K562 (cell line): ENCODE results near the gene CPED1. TPM values are rescaled to one million over a fixed set of nuclear protein-coding genes. Genes with fewer than 3 reads are reported as not detected.

Experiments
- HBP1 ChIP-seq: fragments of 450-650 bp; formaldehyde crosslinking; IDR thresholded peaks from 2 replicates; pipeline ENCODE4 v1.4.0; 2022; ENCODE audit warnings: missing genetic modification characterization
- HDAC3 ChIP-seq: fragments of 450-650 bp; IDR thresholded peaks from 2 replicates; pipeline ENCODE4 v1.6.1; 2018; ENCODE audit warnings: borderline replicate concordance, mild to moderate bottlenecking, moderate library complexity; ENCODE audit not compliant: partially characterized antibody
- IRF9 ChIP-seq: fragments of 450-650 bp; IDR thresholded peaks from 2 replicates; pipeline ENCODE4 v1.6.1; 2016; ENCODE audit warnings: missing biosample characterization, missing genetic modification characterization
- NCOA1 ChIP-seq: fragments of 450-650 bp; IDR thresholded peaks from 2 replicates; pipeline ENCODE4 v1.6.1; 2016; ENCODE audit warnings: low read depth
- NFXL1 ChIP-seq: fragments of 450-650 bp; formaldehyde crosslinking; IDR thresholded peaks from 2 replicates; pipeline ENCODE4 v1.4.0; 2021; ENCODE audit warnings: mild to moderate bottlenecking
- PURB ChIP-seq: sonication (generic); formaldehyde crosslinking; IDR thresholded peaks from 2 replicates; pipeline ENCODE4 v1.9.0; 2021; ENCODE audit warnings: low read depth, mild to moderate bottlenecking, missing genetic modification reagents
- SNIP1 ChIP-seq: fragments of 450-650 bp; IDR thresholded peaks from 2 replicates; pipeline ENCODE4 v1.7.1; 2017; ENCODE audit warnings: low read depth, mild to moderate bottlenecking
- TAF7 ChIP-seq: fragments of 450-650 bp; IDR thresholded peaks from 2 replicates; pipeline ENCODE4 v1.6.1; 2016; ENCODE audit warnings: missing genetic modification characterization, missing compliant biosample characterization
- polyA plus RNA-seq, 8 experiments: library from polyadenylated mRNA; depleted of rRNA in 4 of 8; stranded (reverse) in 5 of 8; unstranded in 3 of 8; fragments of >200 nt; fragmentation: Nextera tagmentation in 2 of 8; fragmentation: Illumina TruSeq in 1 of 8; extraction: Ambion mirVana in 2 of 8; extraction: Trizol in 1 of 8; gene quantifications; 2 replicates each; pipeline versions ENCODE4 v1.2.1 to v1.2.3, GENCODE V29; 2011 to 2014; ENCODE audit warnings: inconsistent platforms in 1 of 8, missing spikeins in 1 of 8
- total RNA-seq, 7 experiments: library from RNA; depleted of rRNA in 6 of 7; stranded (reverse); fragments of >200 nt in 6 of 7; fragmentation: Illumina TruSeq in 2 of 7; extraction: Trizol in 2 of 7; gene quantifications; 2 replicates each; pipeline versions ENCODE4 v1.2.1 to v1.2.3, GENCODE V29; 2011 to 2021; ENCODE audit warnings: low replicate concordance in 1 of 7
- TF ChIP-seq, protein P1 (sequence below): IDR thresholded peaks from 2 replicates; pipeline ENCODE4 v1.6.1; 2014; ENCODE audit warnings: antibody characterized with exemption
- TF ChIP-seq, protein P2 (sequence below), 2 experiments: fragments of 450-650 bp in 1 of 2; sonication (generic) in 1 of 2; formaldehyde crosslinking in 1 of 2; IDR thresholded peaks; 2 replicates each; pipeline versions ENCODE4 v1.7.1 to v1.9.0; 2016 to 2022; ENCODE audit warnings: inconsistent platforms in 1 of 2, mild to moderate bottlenecking in 1 of 2, missing genetic modification reagents in 1 of 2
- TF ChIP-seq, protein P3 (sequence below): fragments of 450-650 bp; conservative IDR thresholded peaks from 2 replicates; pipeline ENCODE4 v1.6.1; 2016; ENCODE audit warnings: missing genetic modification characterization, low read depth, mild to moderate bottlenecking, missing compliant biosample characterization, moderate library complexity
- TF ChIP-seq, protein P4 (sequence below): fragments of 450-650 bp; formaldehyde crosslinking; IDR thresholded peaks from 2 replicates; pipeline ENCODE4 v1.4.0; 2020; ENCODE audit warnings: mild to moderate bottlenecking, moderate library complexity

The CPED1 gene
- total and polyA plus RNA-seq, 9 of the 15 experiments (the other 6 are each of a cell fraction or from before 2014, with no cell fraction given): 195 to 393 (median 290) TPM

- TF ChIP-seq, protein P1, sequence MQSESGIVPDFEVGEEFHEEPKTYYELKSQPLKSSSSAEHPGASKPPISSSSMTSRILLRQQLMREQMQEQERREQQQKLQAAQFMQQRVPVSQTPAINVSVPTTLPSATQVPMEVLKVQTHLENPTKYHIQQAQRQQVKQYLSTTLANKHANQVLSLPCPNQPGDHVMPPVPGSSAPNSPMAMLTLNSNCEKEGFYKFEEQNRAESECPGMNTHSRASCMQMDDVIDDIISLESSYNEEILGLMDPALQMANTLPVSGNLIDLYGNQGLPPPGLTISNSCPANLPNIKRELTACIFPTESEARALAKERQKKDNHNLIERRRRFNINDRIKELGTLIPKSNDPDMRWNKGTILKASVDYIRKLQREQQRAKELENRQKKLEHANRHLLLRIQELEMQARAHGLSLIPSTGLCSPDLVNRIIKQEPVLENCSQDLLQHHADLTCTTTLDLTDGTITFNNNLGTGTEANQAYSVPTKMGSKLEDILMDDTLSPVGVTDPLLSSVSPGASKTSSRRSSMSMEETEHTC: no peak
- TF ChIP-seq HBP1 (CRISPR knock-in tag) (no peak), IRF9 (no peak), NFXL1 (CRISPR knock-in tag) (no peak), HDAC3 (peak; percentile 9), TAF7 (tag) (no peak), PURB (CRISPR knock-in tag) (no peak), NCOA1 (no peak), SNIP1 (no peak)
- TF ChIP-seq, protein P2, sequence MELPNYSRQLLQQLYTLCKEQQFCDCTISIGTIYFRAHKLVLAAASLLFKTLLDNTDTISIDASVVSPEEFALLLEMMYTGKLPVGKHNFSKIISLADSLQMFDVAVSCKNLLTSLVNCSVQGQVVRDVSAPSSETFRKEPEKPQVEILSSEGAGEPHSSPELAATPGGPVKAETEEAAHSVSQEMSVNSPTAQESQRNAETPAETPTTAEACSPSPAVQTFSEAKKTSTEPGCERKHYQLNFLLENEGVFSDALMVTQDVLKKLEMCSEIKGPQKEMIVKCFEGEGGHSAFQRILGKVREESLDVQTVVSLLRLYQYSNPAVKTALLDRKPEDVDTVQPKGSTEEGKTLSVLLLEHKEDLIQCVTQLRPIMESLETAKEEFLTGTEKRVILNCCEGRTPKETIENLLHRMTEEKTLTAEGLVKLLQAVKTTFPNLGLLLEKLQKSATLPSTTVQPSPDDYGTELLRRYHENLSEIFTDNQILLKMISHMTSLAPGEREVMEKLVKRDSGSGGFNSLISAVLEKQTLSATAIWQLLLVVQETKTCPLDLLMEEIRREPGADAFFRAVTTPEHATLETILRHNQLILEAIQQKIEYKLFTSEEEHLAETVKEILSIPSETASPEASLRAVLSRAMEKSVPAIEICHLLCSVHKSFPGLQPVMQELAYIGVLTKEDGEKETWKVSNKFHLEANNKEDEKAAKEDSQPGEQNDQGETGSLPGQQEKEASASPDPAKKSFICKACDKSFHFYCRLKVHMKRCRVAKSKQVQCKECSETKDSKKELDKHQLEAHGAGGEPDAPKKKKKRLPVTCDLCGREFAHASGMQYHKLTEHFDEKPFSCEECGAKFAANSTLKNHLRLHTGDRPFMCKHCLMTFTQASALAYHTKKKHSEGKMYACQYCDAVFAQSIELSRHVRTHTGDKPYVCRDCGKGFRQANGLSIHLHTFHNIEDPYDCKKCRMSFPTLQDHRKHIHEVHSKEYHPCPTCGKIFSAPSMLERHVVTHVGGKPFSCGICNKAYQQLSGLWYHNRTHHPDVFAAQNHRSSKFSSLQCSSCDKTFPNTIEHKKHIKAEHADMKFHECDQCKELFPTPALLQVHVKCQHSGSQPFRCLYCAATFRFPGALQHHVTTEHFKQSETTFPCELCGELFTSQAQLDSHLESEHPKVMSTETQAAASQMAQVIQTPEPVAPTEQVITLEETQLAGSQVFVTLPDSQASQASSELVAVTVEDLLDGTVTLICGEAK (IDR thresholded peaks at IDR 0.05): peak; percentile 48; the same call in 1 of the 2 replicates
- TF ChIP-seq, protein P2 (CRISPR knock-in tag; IDR thresholded peaks at IDR 0.05): no peak
- TF ChIP-seq, protein P3, sequence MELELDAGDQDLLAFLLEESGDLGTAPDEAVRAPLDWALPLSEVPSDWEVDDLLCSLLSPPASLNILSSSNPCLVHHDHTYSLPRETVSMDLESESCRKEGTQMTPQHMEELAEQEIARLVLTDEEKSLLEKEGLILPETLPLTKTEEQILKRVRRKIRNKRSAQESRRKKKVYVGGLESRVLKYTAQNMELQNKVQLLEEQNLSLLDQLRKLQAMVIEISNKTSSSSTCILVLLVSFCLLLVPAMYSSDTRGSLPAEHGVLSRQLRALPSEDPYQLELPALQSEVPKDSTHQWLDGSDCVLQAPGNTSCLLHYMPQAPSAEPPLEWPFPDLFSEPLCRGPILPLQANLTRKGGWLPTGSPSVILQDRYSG (tag): no peak
- TF ChIP-seq, protein P4, sequence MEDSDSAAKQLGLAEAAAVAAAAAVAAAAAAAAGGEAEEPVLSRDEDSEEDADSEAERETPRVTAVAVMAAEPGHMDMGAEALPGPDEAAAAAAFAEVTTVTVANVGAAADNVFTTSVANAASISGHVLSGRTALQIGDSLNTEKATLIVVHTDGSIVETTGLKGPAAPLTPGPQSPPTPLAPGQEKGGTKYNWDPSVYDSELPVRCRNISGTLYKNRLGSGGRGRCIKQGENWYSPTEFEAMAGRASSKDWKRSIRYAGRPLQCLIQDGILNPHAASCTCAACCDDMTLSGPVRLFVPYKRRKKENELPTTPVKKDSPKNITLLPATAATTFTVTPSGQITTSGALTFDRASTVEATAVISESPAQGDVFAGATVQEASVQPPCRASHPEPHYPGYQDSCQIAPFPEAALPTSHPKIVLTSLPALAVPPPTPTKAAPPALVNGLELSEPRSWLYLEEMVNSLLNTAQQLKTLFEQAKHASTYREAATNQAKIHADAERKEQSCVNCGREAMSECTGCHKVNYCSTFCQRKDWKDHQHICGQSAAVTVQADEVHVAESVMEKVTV (CRISPR knock-in tag): no peak
These were observed 3.1 kb downstream of the CPED1 start (continued) for GRCh38 chr7:120991581-120991980.
